Activated CD4-positive, alpha-beta T cell treated with anti-CD3 and anti-CD28 coated beads, Interleukin-2, amount 50 U/mL, for 1 hour (primary cell): ENCODE measurements around the gene PADI1.

Experiments used
- DNase-seq: peaks from one replicate; pipeline ENCODE4 v3.0.0-alpha.2; 2020

Gene PADI1

GRCh38 chr1:17274186-17275170 is 69.5 kb downstream of the PADI1 start:
- DNase-seq = peak; percentile 14

DNA sequence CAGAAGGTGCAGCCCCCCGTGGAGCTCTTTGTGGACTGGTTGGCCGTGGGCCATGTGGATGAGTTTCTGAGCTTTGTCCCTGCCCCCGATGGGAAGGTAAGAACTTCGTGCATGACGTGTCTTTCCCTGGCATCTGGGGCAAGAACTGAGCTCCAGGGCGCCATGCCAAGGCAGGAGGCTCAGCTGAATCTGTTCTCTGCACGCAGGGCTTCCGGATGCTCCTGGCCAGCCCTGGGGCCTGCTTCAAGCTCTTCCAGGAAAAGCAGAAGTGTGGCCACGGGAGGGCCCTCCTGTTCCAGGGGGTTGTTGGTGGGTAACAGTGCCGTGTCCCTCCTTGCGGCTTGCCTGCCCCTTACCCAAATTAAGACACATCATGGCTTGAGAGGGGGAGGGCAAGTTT is 71.6 kb downstream of the PADI1 start:
- DNase-seq = no peak

- no peak for DNase-seq
Measured at GRCh38 chr1:17277511-17278159, 72.7 kb downstream of the PADI1 start.

DNA sequence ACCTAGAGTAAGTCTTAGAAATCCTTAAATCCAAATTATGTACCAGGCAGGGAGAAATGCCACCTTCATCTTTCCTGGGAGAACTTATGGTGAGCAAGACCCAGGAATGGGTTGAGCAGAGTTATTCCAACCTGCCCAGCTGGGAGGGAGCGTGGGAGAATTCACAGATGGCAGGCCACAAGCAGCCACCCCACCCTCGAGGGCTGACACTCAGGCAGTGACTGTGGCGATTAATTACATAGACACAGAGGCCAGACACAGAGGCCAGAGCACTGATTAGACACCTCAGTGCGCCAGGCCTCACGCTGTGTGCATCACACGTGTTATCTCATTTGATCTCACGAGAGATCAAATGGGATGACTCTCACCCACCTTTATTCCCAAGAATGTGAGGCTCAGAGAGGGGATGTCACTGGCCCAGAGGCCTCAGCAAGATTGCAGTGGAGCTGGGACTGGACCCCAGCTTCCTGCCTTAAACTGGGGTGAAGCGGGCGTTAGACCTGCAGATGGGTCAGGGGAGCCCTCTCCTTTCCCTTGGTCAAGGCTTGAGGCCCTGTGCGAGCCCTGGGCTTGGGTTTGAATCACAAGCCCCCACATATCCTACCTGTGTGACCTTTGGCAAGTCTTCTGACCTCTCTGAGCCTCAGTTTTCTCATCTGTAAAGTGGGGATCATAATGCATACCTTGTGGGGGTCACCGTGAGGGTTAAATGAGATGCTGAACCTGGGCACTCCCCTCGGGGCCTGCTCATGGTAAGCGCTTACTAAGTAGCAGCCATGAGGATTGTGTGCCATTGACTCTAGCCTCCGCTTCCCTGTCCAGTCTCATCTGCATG is 74.3 kb downstream of the PADI1 start:
- no peak for DNase-seq

DNA sequence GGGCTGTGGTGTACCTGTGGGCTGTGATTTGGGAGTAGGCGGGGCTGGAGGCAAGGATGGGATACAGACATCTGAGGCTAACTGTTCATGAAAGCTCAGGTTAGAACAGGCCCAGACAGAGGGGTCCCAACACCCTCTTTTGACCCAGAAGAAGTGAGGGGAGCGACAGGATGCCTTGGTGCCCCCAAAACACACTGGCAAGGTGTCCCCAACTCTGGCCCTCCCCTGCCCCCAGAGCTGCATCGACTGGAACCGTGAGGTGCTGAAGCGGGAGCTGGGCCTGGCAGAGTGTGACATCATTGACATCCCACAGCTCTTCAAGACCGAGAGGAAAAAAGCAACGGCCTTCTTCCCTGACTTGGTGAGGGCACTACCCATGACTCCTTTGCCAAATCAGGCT is 75.5 kb downstream of the PADI1 start:
- DNase-seq = no peak

DNA sequence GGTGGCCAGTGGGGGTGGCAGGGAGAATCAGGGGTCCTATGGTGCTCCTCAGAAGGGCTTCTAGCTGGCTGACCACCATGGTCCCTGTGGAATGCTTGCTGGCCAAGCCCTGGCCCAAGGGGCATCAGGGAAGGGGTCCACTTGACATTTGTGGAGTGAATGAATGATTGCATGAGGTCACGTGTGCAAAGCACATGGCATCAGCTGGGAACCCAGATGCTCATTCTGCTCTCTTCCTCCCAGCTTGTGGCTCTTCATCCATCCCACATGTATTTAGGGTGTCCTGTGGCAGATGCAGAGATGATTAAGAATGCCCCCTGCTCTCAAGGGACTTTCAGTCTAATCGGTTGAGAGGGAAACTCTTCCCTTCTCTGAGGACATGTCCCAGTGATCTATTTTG is 76.0 kb downstream of the PADI1 start:
- no peak for DNase-seq

DNA sequence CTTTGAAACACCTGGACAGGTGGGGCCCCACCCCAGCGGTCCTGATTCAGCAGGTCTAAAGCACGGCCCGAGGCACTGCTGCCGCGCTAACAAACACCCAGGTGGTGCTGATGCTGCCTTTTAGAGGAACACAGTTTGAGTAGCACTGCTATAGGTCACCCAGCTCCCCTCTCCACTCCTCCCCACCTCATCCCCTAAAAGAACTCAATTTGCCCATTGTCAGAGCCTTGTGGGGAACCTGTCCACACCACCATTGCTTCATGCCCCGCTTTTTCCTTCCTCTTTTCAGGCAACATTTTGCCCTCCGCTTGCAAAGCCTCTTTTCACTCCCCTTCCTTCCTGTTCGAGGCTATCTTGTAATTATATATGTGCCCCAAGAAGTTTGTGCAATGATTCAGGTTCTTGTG is 76.8 kb downstream of the PADI1 start:
- no peak for DNase-seq

DNA sequence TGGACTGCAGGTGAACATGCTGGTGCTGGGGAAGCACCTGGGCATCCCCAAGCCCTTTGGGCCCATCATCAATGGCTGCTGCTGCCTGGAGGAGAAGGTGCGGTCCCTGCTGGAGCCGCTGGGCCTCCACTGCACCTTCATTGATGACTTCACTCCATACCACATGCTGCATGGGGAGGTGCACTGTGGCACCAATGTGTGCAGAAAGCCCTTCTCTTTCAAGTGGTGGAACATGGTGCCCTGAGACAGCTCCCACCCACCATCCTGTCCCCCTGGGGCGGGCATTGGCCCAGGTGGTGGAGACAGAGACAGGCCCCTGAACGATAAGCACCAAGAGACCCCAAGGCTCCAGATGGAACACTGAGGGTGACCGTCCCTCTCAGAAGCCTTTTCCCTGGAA is 77.9 kb downstream of the PADI1 start:
- no peak for DNase-seq

DNA sequence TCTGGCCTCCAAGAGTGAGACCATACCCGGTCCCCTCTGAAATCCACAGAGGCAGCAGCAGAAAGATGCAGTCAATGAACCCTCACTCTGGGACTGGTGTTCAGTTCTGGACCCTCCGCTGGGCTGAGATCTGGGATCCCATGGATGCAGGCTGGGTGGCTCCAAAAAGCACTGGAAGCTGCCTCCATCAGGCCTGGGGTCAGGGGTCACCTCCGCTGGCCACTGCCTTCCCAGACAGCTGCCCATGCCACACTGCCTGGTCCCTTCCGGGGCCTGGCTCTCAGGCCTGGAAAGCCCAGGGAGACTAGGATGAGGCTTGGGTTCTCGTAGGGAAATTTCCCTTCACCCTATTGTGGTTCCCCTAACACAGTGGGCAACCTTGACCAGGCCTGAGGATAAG is 81.7 kb downstream of the PADI1 start:
- DNase-seq = no peak

GRCh38 chr1:17287130-17287776 is 82.3 kb downstream of the PADI1 start:
- no peak for DNase-seq

- DNase-seq = no peak
Measured at GRCh38 chr1:17289721-17290120, 84.8 kb downstream of the PADI1 start.

GRCh38 chr1:17290553-17290952 is 85.6 kb downstream of the PADI1 start:
- DNase-seq = no peak

DNA sequence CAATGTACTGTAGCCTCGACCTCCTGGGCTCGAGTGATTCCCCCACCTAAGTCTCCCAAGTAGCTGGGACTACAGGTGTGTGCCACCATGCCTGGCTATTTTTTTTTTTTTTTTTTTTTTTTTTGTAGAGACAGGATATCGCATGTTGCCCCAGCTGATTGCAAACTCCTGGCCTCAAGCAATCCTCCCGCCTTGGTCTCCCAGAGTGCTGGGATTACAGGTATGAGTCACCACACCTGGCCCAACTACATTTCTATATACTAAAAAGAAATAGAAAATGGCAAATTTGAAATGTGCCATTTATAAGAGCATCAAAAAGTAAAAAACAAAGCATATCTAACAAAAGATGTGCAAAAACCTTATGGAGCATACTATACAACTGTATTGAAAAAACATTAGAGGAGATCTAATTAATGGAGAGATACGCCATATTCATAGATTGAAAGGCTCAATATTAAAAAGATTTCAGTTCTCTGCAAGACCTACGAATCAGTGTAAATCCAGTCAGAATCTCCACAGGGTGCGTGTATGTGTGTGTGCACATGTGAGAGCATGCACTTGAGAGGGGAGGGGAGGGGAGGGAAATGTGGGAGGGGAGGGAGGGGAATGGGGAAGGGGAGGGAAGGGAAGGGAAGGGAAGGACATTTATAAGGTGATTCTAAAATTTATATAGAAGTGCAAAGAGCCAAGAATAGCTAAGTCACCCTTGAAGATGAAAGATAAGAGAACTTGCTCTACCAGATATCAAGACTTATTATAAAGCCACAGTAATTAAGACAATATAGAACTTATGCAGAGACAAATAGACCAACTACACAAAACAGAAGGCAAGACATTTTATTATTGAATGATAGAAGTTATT is 87.6 kb downstream of the PADI1 start:
- no peak for DNase-seq

DNA sequence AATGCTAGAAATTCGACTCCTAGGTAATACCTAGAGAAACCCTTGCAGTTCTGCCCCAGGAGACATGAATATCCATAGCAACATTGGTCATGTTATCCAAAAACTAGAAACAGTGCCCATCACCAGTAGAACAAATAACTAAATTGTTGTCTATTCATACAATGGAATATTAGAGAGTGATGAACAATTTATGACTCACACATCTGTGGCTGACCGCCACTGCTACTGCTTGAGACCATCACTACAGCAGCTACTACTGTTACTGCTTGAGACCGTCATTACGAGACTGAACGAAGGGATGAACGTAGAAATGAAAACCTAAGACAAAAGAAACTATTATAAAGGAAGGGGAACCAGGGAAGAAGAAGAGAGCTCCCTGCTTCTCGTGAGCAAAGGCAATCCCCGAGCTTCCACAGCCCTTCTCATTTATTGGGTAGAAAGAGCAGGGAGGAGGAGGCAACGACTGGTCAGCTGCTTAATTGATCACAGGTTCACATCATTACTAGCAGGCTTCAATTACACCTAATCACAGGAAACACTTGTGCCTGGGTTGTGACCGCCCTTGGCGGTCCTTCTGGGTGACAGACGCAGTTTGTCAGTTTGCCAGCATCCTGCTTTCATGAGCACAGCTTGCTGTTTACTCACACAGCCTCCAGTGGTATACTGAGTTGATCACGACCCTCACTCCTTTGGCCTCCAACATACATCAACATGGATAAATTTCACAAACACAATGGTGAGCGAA is 88.9 kb downstream of the PADI1 start:
- no peak for DNase-seq

DNA sequence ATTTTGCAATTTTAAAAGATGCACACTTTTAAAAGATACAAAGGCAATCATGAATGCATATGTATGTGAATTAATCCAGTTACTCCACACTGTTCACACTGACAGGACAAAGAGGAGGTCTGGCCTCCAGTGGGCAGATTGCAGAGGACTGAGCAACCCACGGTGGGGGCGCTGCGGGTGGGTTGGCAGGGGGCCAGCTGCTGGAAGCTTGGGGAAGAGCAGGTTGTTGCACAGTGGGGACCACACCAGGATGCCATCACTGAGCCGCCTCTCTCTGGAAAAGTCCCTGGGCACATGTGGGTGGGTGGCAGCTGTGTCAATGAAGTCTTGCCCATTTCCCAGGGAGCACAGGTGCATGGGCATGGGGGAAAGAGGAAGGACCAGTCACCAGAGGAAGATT is 90.4 kb downstream of the PADI1 start:
- no peak for DNase-seq
